Measurements from ENCODE around the gene SGPP1. TPM values are rescaled to one million over a fixed set of nuclear protein-coding genes. Genes with fewer than 3 reads are reported as not detected.

The SGPP1 gene
- total and polyA plus RNA-seq, 10 of the 15 experiments (the other 5 are each of a cell fraction or from before 2014, with no cell fraction given), result 3.5 to 37.7 (median 25.5) TPM

DNA sequence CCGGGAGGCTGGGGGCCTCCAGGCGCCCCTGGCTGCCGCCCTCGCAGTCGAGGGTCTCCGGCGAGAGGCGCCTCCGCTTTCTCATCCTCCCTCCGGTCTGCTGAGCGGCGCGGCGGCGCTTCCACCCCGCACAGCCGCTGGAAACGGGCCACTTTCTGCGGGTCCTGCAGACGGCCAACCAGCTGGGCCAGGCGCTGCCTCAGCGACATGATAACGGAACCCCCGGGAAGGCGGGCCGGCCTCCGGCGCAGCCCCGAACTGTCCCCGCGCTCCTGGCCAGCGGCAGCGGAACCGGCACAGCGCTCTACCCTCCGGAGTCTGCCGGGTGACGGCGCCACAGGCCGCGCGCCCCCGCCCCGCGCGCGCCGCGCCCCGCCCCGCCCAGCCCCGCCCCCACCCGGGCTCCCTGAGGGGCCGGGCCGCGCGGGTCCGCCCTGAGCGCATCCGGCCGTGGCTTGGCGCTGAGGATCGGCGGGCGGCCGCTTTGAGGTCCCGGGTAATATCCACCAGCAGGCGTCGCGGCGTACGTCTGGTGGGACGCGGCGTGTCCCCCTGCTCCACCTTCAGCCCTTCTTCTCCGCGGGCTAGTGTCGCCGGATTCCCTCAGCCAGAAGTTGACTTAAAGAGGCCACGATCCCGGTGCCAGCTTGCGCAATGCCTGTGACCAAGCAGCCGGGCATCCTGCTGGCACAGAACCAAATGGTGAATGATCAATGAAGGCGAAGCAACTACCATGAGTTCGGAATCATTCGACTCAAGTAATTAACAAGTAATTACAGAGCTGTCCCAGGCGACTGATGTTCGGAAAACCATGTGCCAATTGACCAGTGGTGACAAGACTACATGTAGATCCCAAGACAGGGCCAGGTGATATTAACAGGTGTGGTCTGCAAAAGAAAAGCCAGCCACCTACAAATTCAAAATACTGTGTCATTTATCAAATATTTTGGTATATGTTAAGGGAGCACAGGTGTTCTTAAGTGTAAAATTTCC lies at the start of gene SGPP1 (continued):
- TF ChIP-seq RUNX3 (IDR thresholded peaks at IDR 0.05; ENCODE audit: low read length) (peak; percentile 4; the same call in 1 of the 2 replicates), ZNF592 (IDR thresholded peaks at IDR 0.05) (no peak), NR2C2 (IDR thresholded peaks at IDR 0.05; ENCODE audit: borderline replicate concordance, control insufficient read depth, insufficient read length, low read depth) (no peak), EP300 (IDR thresholded peaks at IDR 0.05; ENCODE audit: borderline replicate concordance in 1 of 2, control insufficient read depth in 1 of 2, low read depth in 2 of 2, low read length in 2 of 2) (peak in 1 of 2 experiments; percentile 12; a peak in 1 of 4 replicates), ZNF207 (IDR thresholded peaks at IDR 0.05; ENCODE audit: borderline replicate concordance) (no peak), ZNF274 (IDR thresholded peaks at IDR 0.05; ENCODE audit: insufficient read depth, insufficient read length) (no peak), POLR2AphosphoS2 (IDR thresholded peaks at IDR 0.05; ENCODE audit: low read depth, low read length) (0 out of 2 replicates have a peak, but pooled peaks have one; percentile 50), ESRRA (IDR thresholded peaks at IDR 0.05; ENCODE audit: low read length) (no peak), MEF2A (IDR thresholded peaks at IDR 0.05; ENCODE audit: insufficient read depth, low read depth, low read length) (no peak), TBL1XR1 (IDR thresholded peaks at IDR 0.05; ENCODE audit: low read depth, low read length) (no peak), SUZ12 (IDR thresholded peaks at IDR 0.05; ENCODE audit: unreplicated experiment) (no peak), KLF5 (IDR thresholded peaks at IDR 0.05; ENCODE audit: partially characterized antibody) (no peak), NR2F1 (conservative IDR thresholded peaks at IDR 0.05) (0 out of 2 replicates have a peak, but pooled peaks have one; percentile 12)
- TF ChIP-seq, protein P1, sequence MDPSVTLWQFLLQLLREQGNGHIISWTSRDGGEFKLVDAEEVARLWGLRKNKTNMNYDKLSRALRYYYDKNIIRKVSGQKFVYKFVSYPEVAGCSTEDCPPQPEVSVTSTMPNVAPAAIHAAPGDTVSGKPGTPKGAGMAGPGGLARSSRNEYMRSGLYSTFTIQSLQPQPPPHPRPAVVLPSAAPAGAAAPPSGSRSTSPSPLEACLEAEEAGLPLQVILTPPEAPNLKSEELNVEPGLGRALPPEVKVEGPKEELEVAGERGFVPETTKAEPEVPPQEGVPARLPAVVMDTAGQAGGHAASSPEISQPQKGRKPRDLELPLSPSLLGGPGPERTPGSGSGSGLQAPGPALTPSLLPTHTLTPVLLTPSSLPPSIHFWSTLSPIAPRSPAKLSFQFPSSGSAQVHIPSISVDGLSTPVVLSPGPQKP (IDR thresholded peaks at IDR 0.05; ENCODE audit: low read depth, low read length), result 0 out of 2 replicates have a peak, but pooled peaks have one; percentile 20
- TF ChIP-seq, protein P2, sequence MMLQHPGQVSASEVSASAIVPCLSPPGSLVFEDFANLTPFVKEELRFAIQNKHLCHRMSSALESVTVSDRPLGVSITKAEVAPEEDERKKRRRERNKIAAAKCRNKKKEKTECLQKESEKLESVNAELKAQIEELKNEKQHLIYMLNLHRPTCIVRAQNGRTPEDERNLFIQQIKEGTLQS (IDR thresholded peaks at IDR 0.05; ENCODE audit: borderline replicate concordance, extremely low read depth, low read depth, low read length), result no peak
- TF ChIP-seq, protein P3, sequence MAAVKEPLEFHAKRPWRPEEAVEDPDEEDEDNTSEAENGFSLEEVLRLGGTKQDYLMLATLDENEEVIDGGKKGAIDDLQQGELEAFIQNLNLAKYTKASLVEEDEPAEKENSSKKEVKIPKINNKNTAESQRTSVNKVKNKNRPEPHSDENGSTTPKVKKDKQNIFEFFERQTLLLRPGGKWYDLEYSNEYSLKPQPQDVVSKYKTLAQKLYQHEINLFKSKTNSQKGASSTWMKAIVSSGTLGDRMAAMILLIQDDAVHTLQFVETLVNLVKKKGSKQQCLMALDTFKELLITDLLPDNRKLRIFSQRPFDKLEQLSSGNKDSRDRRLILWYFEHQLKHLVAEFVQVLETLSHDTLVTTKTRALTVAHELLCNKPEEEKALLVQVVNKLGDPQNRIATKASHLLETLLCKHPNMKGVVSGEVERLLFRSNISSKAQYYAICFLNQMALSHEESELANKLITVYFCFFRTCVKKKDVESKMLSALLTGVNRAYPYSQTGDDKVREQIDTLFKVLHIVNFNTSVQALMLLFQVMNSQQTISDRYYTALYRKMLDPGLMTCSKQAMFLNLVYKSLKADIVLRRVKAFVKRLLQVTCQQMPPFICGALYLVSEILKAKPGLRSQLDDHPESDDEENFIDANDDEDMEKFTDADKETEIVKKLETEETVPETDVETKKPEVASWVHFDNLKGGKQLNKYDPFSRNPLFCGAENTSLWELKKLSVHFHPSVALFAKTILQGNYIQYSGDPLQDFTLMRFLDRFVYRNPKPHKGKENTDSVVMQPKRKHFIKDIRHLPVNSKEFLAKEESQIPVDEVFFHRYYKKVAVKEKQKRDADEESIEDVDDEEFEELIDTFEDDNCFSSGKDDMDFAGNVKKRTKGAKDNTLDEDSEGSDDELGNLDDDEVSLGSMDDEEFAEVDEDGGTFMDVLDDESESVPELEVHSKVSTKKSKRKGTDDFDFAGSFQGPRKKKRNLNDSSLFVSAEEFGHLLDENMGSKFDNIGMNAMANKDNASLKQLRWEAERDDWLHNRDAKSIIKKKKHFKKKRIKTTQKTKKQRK (IDR thresholded peaks at IDR 0.05; ENCODE audit: low read depth, low read length), result no peak
